Duodenal mucosa (tissue), 2 donors: Measurements from ENCODE around the gene VPS29.
A peak's percentile ranks its signal among the peaks of the same experiment; 100 is the strongest.
"Not testable (repeated sequence)": the region's sequence is repeated elsewhere in the genome, so short reads cannot be mapped to it uniquely, and the experiment has no call there.

Experiments
- H3K27ac ChIP-seq: one replicate; pipeline ENCODE4 v1.7.0; 2013; ENCODE audit warnings: low read depth, low read length
- H3K27me3 ChIP-seq, 2 donors: one replicate each; pipeline ENCODE4 v1.7.0; 2013; ENCODE audit warnings: low read length in 2 of 2, control low read depth in 1 of 2; ENCODE audit not compliant: insufficient read depth in 2 of 2, control insufficient read depth in 1 of 2
- H3K36me3 ChIP-seq, 2 donors: one replicate each; pipeline ENCODE4 v1.7.0; 2013; ENCODE audit warnings: low read length in 2 of 2, control low read depth in 1 of 2; ENCODE audit not compliant: insufficient read depth in 2 of 2, control insufficient read depth in 1 of 2
- H3K4me1 ChIP-seq, 2 donors: one replicate each; pipeline ENCODE4 v1.7.0; 2013; ENCODE audit warnings: low read length in 2 of 2, control low read depth in 1 of 2; ENCODE audit not compliant: insufficient read depth in 2 of 2, control insufficient read depth in 1 of 2
- H3K4me3 ChIP-seq, 2 donors: one replicate each; pipeline ENCODE4 v1.7.0; 2013; ENCODE audit warnings: low read length in 2 of 2, low read depth in 1 of 2
- H3K9ac ChIP-seq, 2 donors: one replicate each; pipeline ENCODE4 v1.7.0; 2013; ENCODE audit warnings: low read length in 2 of 2, low read depth in 1 of 2
- H3K9me3 ChIP-seq, 2 donors: one replicate each; pipeline ENCODE4 v1.7.0; 2013; ENCODE audit warnings: low read length in 2 of 2, control low read depth in 1 of 2; ENCODE audit not compliant: control insufficient read depth in 1 of 2

VPS29 gene

DNA sequence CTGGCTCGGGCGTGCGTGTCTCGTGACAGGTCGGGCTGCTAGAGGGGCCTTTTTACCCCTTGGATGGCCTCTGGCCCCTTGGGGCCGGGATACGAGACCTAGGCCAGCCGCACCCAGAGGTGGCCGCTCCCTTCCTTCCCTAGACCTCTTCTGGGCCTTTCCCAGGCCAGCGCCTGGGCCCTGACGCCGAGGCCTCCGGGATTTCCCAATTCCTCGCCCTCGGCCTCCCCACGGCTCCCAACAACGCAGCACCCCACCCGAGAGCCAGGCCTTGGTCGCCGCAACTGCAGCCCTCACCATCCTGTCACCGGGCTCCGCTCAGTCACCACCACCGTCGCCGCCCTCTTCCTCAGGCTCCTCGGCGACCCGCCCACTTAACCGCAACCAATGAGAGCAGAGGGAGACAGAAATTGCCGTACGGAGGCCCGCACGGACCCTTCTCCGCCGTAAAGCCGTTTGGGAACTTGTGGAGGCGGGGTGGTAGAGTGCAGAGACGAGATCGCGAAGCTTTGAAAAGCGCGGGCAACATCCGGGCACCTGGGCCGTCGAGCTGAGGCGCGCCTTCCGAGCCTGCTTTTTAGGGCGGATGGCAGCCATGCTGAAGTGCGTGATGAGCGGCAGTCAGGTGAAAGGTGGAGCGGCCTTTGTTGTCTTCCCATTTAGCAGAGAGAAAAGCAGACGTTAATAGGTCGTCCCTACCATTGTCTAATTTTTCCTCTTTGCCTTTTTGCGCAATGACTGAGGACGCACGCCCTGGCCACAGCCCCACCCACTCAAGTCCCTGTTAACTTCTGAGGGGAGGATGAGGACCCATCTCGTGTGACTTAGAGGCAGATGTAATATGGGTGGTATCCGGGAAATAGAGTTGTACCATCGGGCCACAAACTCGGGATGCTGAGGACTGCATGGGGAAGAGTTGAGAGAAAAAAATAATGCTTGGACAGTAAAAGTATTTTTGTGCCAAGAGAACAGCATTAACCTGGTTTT is at the start of gene VPS29, which contains the start of gene RAD9B:
Gene VPS29, minus strand, starts transcription at position 360 of the 987 bp plus-strand sequence. Its CDS starts 60 bp downstream, at position 300.
Gene RAD9B, plus strand, starts transcription at position 580 of the 987 bp plus-strand sequence. Its CDS starts 7 bp downstream, at position 587.
- peaks cover 11% of the 10 kb centered on the region in 2 donors for H3K4me1 ChIP-seq
- no peaks in the 10 kb centered on the region for H3K27me3 ChIP-seq
- no peaks in the 10 kb centered on the region for H3K9me3 ChIP-seq
- no peaks in the 10 kb centered on the region for H3K36me3 ChIP-seq
- peak within 1 kb of the TSS; percentile 88 for H3K27ac ChIP-seq
- peak within 1 kb of the TSS; percentile 86 to 97 for H3K9ac ChIP-seq
- peak within 1 kb of the TSS; percentile 91 to 98 for H3K4me3 ChIP-seq

DNA sequence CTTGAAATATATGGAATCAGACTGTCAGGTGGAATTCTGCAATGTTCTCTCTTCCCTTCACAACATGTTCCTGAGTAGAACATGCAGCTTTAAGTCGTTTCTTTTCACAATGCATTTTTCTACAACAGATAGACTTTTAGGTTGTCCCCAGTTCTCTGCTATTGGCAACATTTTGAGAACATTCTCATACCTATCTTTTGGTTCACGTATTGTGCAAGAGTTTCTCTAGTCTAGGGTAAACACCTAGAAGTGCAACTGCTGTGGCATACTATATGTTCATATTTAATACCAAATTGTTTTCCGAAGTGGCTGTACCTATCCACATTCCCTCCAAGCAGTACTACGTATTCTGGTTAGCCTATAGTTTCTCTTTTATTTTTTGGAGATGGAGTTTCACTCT is 49.1 kb upstream of the VPS29 start:
- peaks cover 14% of the 10 kb centered on the region in 2 donors for H3K4me1 ChIP-seq
- no peaks in the 10 kb centered on the region for H3K27me3 ChIP-seq
- no peak overlapping the region for H3K27ac ChIP-seq
- H3K36me3 ChIP-seq: peaks cover 3 to 19% of the 10 kb centered on the region in 2 donors
- no peak overlapping the region for H3K9ac ChIP-seq
- H3K9me3 ChIP-seq: no peaks in the 10 kb centered on the region
- H3K4me3 ChIP-seq: no peak overlapping the region

DNA sequence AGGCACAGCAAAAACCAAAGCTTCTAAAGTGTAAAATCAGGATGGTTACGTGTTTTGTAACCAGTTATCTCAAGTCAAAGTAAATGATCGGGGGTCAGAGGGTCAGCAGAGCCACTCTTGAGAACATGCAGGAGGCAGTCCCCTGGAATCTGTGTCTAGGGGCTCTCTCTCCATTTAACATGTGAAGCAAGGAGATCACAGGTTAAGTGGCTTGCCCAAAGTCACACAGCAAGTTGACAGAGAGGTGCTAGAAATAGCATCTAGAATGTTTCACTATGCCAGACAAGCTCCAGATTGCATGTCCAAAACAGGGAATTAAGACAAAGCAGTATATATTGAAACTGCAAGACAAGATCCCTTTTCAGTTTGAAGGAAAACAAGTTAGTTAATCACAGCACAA is 47.8 kb upstream of the VPS29 start:
- Histone ChIP-seq H3K4me3 (no peak overlapping the region), H3K27me3 (no peaks in the 10 kb centered on the region), H3K4me1 (peaks cover 3 to 9% of the 10 kb centered on the region in 2 donors), H3K27ac (no peak overlapping the region), H3K9ac (no peak overlapping the region), H3K9me3 (no peaks in the 10 kb centered on the region), H3K36me3 (peaks cover 3 to 26% of the 10 kb centered on the region in 2 donors)

DNA sequence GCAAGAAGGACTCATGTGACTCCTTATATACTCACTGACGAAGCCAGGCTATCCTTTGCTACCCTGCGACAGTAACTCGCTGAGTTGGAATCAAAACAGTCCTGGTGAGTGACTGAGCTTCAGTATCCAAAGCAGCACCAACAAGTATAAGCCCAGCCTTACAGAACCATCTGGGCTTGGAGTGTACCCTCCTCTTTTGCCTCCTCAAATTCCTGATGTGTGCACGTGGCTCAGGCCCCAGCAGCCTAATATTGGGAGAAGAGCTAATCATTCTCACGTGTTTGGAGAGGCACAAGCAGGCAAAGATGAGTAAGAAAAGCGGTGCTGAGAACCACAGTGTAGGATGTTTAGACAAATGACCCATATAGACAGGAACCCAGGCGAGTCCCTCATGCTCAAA is 46.8 kb upstream of the VPS29 start:
- peaks cover 4 to 6% of the 10 kb centered on the region in 2 donors for H3K4me1 ChIP-seq
- H3K9ac ChIP-seq: no peak overlapping the region
- H3K27ac ChIP-seq: no peak overlapping the region
- H3K27me3 ChIP-seq: no peaks in the 10 kb centered on the region
- no peaks in the 10 kb centered on the region for H3K9me3 ChIP-seq
- H3K4me3 ChIP-seq: no peak overlapping the region
- peaks cover 3 to 26% of the 10 kb centered on the region in 2 donors for H3K36me3 ChIP-seq

DNA sequence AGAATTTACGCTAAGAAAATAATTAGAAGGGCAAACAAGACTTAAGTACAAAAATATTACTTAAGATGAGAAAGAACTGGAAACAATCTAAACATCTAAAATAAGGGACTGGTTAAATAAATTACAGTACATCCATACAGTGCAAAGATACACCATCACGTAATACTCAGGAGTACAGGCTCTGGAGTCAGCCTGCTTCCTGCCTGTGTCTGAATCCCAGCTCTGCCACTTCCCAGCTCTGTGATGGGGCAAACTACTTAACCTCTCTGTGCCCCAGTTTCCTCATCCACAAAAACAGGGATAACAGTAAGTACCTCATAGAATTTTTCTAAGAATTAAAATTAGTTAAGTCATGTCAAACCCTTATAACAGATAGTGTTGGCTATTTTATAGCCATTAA is 45.2 kb upstream of the VPS29 start:
- Histone ChIP-seq H3K36me3 (peaks cover 3 to 26% of the 10 kb centered on the region in 2 donors), H3K9ac (no peak overlapping the region), H3K4me1 (peaks cover 15 to 16% of the 10 kb centered on the region in 2 donors), H3K9me3 (no peaks in the 10 kb centered on the region), H3K27me3 (no peaks in the 10 kb centered on the region), H3K27ac (no peak overlapping the region), H3K4me3 (no peak overlapping the region)

DNA sequence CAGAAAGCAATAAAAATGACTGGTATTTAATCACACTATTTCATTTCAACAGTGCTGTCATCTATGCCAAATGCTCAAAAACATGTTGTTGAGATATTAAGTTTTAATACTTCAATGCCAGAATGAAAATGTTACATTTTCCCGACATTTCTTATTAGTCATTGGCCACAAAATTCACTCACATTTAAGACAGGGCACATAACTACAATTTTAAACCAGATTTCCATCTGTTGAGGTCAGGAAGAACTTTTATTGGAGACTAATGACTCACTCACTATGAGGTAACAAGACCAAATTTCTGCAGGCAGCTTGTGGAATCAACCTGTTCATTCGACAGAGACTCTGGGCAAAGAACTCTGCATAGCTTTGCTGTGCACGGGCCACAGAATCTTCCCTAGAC is 44.4 kb upstream of the VPS29 start:
- H3K4me3 ChIP-seq: no peak overlapping the region
- no peak overlapping the region for H3K9ac ChIP-seq
- H3K27ac ChIP-seq: no peak overlapping the region

DNA sequence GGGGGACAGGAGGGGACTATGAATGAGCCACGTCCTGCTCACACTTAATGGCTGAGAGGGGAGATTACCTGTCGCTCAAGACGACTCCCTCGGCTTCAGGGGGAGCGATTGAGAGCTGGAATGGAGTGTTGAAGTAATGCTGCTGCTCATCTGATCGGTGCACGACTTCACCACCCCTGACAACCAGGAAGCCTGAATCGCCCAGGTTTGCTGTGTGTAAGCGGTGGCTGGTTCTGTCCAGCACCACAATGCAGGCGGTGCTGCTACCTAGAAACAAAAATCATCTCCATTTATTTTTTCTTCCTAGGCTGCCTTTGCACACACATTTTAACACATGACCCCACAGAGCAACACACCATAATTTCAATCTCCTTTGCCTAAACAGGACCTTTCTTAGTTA is 43.9 kb upstream of the VPS29 start:
- peaks cover 3 to 17% of the 10 kb centered on the region in 2 donors for H3K36me3 ChIP-seq
- H3K4me3 ChIP-seq: no peak overlapping the region

More for the DNA sequence above, 44.4 kb upstream of the VPS29 start:
- Histone ChIP-seq H3K27me3 (no peaks in the 10 kb centered on the region), H3K9me3 (no peaks in the 10 kb centered on the region), H3K4me1 (peaks cover 15 to 16% of the 10 kb centered on the region in 2 donors), H3K36me3 (peaks cover 3 to 22% of the 10 kb centered on the region in 2 donors)

DNA sequence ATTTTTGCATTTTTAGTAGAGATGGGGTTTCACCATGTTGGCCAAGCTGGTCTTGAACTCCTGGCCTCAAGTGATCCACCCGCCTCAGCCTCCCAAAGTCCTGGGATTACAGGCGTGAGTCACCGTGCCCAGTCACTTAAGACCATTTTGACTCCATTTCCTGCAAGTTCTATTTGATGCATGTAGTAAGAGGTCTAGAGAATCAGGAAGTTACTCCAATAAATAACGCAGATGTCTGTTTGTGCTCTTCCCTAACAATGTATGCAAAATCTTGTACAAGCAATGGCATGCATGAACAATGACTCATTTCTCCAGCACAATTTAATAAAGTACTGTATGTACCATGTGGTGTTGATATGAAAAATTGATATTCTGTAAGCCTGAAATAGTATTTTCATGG is 43.3 kb upstream of the VPS29 start:
- Histone ChIP-seq H3K36me3 (peaks cover 3 to 13% of the 10 kb centered on the region in 2 donors), H3K4me1 (peaks cover 15 to 16% of the 10 kb centered on the region in 2 donors)
- H3K9ac ChIP-seq, H3K9me3 ChIP-seq, H3K27ac ChIP-seq, H3K4me3 ChIP-seq, H3K27me3 ChIP-seq: not testable (repeated sequence)

More for the DNA sequence above, 43.9 kb upstream of the VPS29 start:
- Histone ChIP-seq H3K27ac (no peak overlapping the region), H3K9me3 (no peaks in the 10 kb centered on the region), H3K9ac (no peak overlapping the region), H3K4me1 (peaks cover 15 to 16% of the 10 kb centered on the region in 2 donors), H3K27me3 (no peaks in the 10 kb centered on the region)

DNA sequence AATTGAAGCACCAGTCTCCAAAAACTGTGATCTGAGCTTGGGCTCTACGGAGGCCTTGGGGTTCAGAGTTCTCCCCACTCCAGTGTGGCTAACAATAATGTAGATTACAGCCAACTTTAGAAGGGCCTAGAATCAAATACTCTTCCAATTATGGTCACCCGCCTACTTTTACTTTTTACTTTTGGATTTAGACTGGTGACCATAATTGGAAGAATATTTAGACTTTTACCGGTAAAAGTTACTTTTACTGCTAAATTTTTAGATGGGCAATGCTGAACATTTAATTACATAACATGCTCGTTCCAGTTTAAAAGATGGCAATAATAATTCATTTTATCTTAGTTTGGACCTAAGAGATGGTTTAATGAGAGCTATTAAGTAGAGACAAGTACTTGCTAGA is 42.1 kb upstream of the VPS29 start:
- Histone ChIP-seq H3K9me3 (no peaks in the 10 kb centered on the region), H3K27ac (peak overlapping the region; percentile 28), H3K4me1 (peaks cover 15 to 24% of the 10 kb centered on the region in 2 donors), H3K4me3 (no peak overlapping the region), H3K27me3 (no peaks in the 10 kb centered on the region), H3K9ac (no peak overlapping the region), H3K36me3 (peaks cover 8 to 11% of the 10 kb centered on the region in 2 donors)

DNA sequence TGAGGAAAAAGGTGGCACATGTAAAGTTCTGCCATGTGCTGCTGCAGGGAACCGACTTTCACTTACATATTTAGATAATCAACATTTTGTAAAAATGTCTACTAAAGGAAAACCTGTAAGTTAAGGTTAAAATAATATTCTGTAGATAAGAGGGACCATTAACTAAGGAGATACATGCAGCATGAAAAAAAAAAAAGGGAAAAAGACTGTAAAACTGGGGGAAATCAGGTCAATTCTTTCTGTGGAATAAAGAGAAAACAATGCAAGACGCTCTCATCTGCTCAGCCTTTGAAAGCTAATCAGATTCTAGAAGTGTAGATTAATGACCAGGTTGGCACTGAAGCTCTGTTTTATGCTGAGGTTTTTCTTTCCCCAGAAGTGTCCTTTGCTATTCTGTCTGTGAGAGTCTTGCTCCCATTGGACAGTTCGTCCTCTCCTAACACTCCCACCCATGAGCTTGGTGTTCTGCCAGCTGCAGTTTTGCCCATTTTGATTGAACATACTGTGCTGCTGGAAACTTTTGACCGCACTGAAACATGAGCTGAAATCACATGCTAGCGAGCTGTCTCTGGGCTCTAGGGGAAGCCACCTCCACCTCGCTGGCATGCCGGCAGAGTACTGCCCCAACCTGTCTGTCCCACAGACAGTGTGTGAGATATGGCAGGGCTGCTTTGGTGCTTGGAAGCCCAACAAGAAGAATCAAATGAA is 41.5 kb upstream of the VPS29 start:
- Histone ChIP-seq H3K9me3 (no peaks in the 10 kb centered on the region), H3K36me3 (peaks cover 5 to 17% of the 10 kb centered on the region in 2 donors), H3K9ac (peak overlapping the region in 1 of 2 donors; percentile 6), H3K4me1 (peaks cover 21 to 30% of the 10 kb centered on the region in 2 donors), H3K4me3 (peak overlapping the region in 1 of 2 donors; percentile 31), H3K27me3 (no peaks in the 10 kb centered on the region), H3K27ac (peak overlapping the region; percentile 28)
